ENCODE results near the gene SOX9. TPM values are rescaled to one million over a fixed set of nuclear protein-coding genes. Genes with fewer than 3 reads are reported as not detected.

The SOX9 gene
- total RNA-seq, 1 experiment from 2014 or later, result 119 TPM

GRCh38 chr17:72100470-72100869 lies 20.4 kb upstream of the SOX9 start:
- Histone ChIP-seq H3K4me3 (ENCODE audit: low read length) (no peak overlapping the region), H3K27me3 (ENCODE audit: low read length) (no peaks in the 10 kb centered on the region), H3K9ac (ENCODE audit: low read length) (no peak overlapping the region), H3F3A (ENCODE audit: low read length, unreplicated experiment) (no peaks in the 10 kb centered on the region), H2AFZ (ENCODE audit: low read length) (no peak overlapping the region), H3K9me3 (ENCODE audit: low read length) (no peaks in the 10 kb centered on the region), H3K79me2 (ENCODE audit: low read length) (no peaks in the 10 kb centered on the region), H3K27ac (ENCODE audit: low read length) (no peak overlapping the region), H3K4me2 (ENCODE audit: low read length) (no peak overlapping the region), H3K36me3 (ENCODE audit: low read depth, low read length) (no peaks in the 10 kb centered on the region), H3K9me2 (replicated peaks; ENCODE audit: low read length) (no peaks in the 10 kb centered on the region), H4K20me1 (ENCODE audit: low read length) (no peaks in the 10 kb centered on the region), H3K4me1 (ENCODE audit: insufficient read depth, low read length) (peaks cover 24% of the 10 kb centered on the region)
- BruUV-seq (replicated peaks), result no TSS peak
- ChIA-PET CTCF (no interaction called here), POLR2A (ENCODE audit: unreplicated experiment) (no interaction called here)
- DNase-seq (no peak), ATAC-seq (no peak)
- intact Hi-C loops (cut with micrococcal nuclease), result no loop called here
- TF ChIP-seq EZH2phosphoT487 (IDR thresholded peaks at IDR 0.05; ENCODE audit: borderline replicate concordance, low read length) (no peak), CTCF (conservative IDR thresholded peaks at IDR 0.05; ENCODE audit: low read depth, low read length) (no peak), EZH2 (IDR thresholded peaks at IDR 0.05; ENCODE audit: low read length, unreplicated experiment) (no peak)

DNA sequence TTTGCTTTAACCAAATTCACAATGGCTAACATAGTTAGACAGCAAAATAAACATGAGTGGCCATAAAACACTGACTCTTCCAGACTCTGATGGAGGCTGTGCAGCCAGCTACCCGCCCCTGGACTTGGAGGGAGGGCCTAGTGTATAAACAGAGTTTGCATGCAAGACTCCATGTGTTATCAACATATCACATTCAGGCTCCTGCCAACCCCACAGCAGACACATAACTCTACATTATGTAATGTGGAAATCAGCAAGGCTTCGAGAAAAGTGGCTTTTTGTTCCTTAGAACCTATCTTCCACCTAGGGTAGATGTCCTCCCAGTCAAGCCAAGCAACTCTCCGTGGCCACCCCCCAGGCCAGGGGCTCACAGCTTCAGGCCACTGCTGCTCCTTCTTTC lies 19.3 kb upstream of the SOX9 start:
- intact Hi-C loops (cut with micrococcal nuclease), result no loop called here
- Histone ChIP-seq H3K27ac (ENCODE audit: low read length) (no peak overlapping the region), H3K4me3 (ENCODE audit: low read length) (no peak overlapping the region), H3K9ac (ENCODE audit: low read length) (no peak overlapping the region), H3F3A (ENCODE audit: low read length, unreplicated experiment) (no peaks in the 10 kb centered on the region), H3K4me2 (ENCODE audit: low read length) (no peak overlapping the region), H3K9me2 (replicated peaks; ENCODE audit: low read length) (no peaks in the 10 kb centered on the region), H3K36me3 (ENCODE audit: low read depth, low read length) (no peaks in the 10 kb centered on the region), H3K79me2 (ENCODE audit: low read length) (no peaks in the 10 kb centered on the region), H3K27me3 (ENCODE audit: low read length) (no peaks in the 10 kb centered on the region), H4K20me1 (ENCODE audit: low read length) (no peaks in the 10 kb centered on the region), H2AFZ (ENCODE audit: low read length) (no peak overlapping the region), H3K9me3 (ENCODE audit: low read length) (no peaks in the 10 kb centered on the region), H3K4me1 (ENCODE audit: insufficient read depth, low read length) (peaks cover 21% of the 10 kb centered on the region)
- POLR2A ChIA-PET (ENCODE audit: unreplicated experiment), result no interaction called here
- BruUV-seq (replicated peaks), result no TSS peak
- DNase-seq, result no peak
- CTCF ChIA-PET, result no interaction called here
- TF ChIP-seq CTCF (conservative IDR thresholded peaks at IDR 0.05; ENCODE audit: low read depth, low read length), result no peak
- TF ChIP-seq EZH2phosphoT487 (IDR thresholded peaks at IDR 0.05; ENCODE audit: borderline replicate concordance, low read length), result no peak
- TF ChIP-seq EZH2 (IDR thresholded peaks at IDR 0.05; ENCODE audit: low read length, unreplicated experiment), result no peak
- no peak for ATAC-seq

DNA sequence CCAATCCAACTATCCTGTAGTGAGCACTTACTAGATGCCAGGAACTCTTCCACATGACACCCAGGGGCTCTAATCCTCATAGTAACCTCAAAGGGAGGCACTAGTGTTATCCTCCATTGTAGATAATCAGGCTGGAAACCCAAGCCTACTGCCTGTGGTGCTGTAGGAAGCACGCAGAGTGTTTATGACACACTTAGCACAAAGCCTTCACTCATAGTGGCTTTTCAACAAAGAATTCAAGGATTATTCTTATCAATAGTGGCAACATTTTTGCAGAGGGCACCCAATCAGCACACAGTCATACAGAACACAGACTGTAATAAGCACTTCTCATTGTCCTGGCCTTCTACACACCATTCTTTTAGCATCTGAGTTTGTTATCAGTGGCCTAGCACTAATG lies 18.5 kb upstream of the SOX9 start:
- H4K20me1 ChIP-seq (ENCODE audit: low read length), result no peaks in the 10 kb centered on the region
- H3K36me3 ChIP-seq (ENCODE audit: low read depth, low read length), result no peaks in the 10 kb centered on the region
- H3K79me2 ChIP-seq (ENCODE audit: low read length), result no peaks in the 10 kb centered on the region
- DNase-seq (no peak), ATAC-seq (no peak)
- TF ChIP-seq EZH2phosphoT487 (IDR thresholded peaks at IDR 0.05; ENCODE audit: borderline replicate concordance, low read length) (no peak), EZH2 (IDR thresholded peaks at IDR 0.05; ENCODE audit: low read length, unreplicated experiment) (no peak), CTCF (conservative IDR thresholded peaks at IDR 0.05; ENCODE audit: low read depth, low read length) (no peak)
- no peak overlapping the region for H2AFZ ChIP-seq (ENCODE audit: low read length)
- no TSS peak for BruUV-seq (replicated peaks)
- H3K9ac ChIP-seq (ENCODE audit: low read length), result no peak overlapping the region
- no peaks in the 10 kb centered on the region for H3K9me2 ChIP-seq (replicated peaks; ENCODE audit: low read length)
- ChIA-PET CTCF (interaction anchor here (0.7 kb wide), 1 partner anchor 261 kb away, joined by 4 read pairs; no protein-coding TSS in a partner anchor), POLR2A (ENCODE audit: unreplicated experiment) (no interaction called here)
- no peak overlapping the region for H3K27ac ChIP-seq (ENCODE audit: low read length)
- H3K4me2 ChIP-seq (ENCODE audit: low read length), result no peak overlapping the region
- intact Hi-C loops (cut with micrococcal nuclease), result no loop called here
- no peak overlapping the region for H3K4me3 ChIP-seq (ENCODE audit: low read length)
- H3K9me3 ChIP-seq (ENCODE audit: low read length), result no peaks in the 10 kb centered on the region
- no peaks in the 10 kb centered on the region for H3F3A ChIP-seq (ENCODE audit: low read length, unreplicated experiment)
- H3K27me3 ChIP-seq (ENCODE audit: low read length), result no peaks in the 10 kb centered on the region
- peaks cover 18% of the 10 kb centered on the region for H3K4me1 ChIP-seq (ENCODE audit: insufficient read depth, low read length)

All from PC-3 (cell line).